GM21528 (cell line): ENCODE results near the gene BAD.

Experiments used
- ATAC-seq: cut with Tn5 transposase; IDR thresholded peaks from one replicate; pipeline ENCODE4 v1.9.1; 2021; ENCODE audit warnings: mild to moderate bottlenecking, moderate library complexity; ENCODE audit not compliant: unreplicated experiment, low FRiP score

Gene BAD

GRCh38 chr11:64261556-64262080 lies 22.8 kb downstream of the BAD start:
- ATAC-seq: no peak

- ATAC-seq: no peak
Measured at GRCh38 chr11:64260147-64260708, 24.2 kb downstream of the BAD start.

- ATAC-seq: no peak
Measured at GRCh38 chr11:64259533-64260067, 24.9 kb downstream of the BAD start.

- ATAC-seq: no peak
Measured at GRCh38 chr11:64258946-64259532, 25.4 kb downstream of the BAD start.

GRCh38 chr11:64258356-64258755 lies 26.1 kb downstream of the BAD start:
- ATAC-seq: no peak

GRCh38 chr11:64256300-64256699 lies 28.2 kb downstream of the BAD start:
- ATAC-seq: no peak

- no peak for ATAC-seq
Measured at GRCh38 chr11:64255135-64256128, 29.0 kb downstream of the BAD start.

- ATAC-seq: no peak
Measured at GRCh38 chr11:64254326-64254725, 30.1 kb downstream of the BAD start.

GRCh38 chr11:64253481-64253880 lies 31.0 kb downstream of the BAD start:
- no peak for ATAC-seq

- no peak for ATAC-seq
Measured at GRCh38 chr11:64253043-64253442, 31.4 kb downstream of the BAD start.

- ATAC-seq: no peak
Measured at GRCh38 chr11:64252003-64252872, 32.2 kb downstream of the BAD start.

- ATAC-seq: no peak
Measured at GRCh38 chr11:64251753-64252002, 32.8 kb downstream of the BAD start.

GRCh38 chr11:64251016-64251752 lies 33.3 kb downstream of the BAD start, which contains the start of gene PLCB3:
Gene PLCB3 (plus strand): TSS chr11:64251530. CDS start chr11:64251650, 120 bp downstream.
- no peak for ATAC-seq

GRCh38 chr11:64250415-64251015 lies 34.0 kb downstream of the BAD start:
- no peak for ATAC-seq

GRCh38 chr11:64249563-64250414 lies 34.7 kb downstream of the BAD start:
- ATAC-seq: no peak

GRCh38 chr11:64249038-64249437 lies 35.4 kb downstream of the BAD start:
- no peak for ATAC-seq

GRCh38 chr11:64248578-64248977 lies 35.9 kb downstream of the BAD start:
- ATAC-seq: no peak
